H9 (cell line): Measurements from ENCODE around the gene NYAP1. TPM values are rescaled to one million over a fixed set of nuclear protein-coding genes. Genes with fewer than 3 reads are reported as not detected.

ENCODE experiments used
- DNase-seq: peaks from one replicate; pipeline ENCODE4 v3.0.0-alpha.2; 2017
- H2AFZ ChIP-seq: one replicate; pipeline ENCODE4 v1.6.1; 2013; ENCODE audit warnings: mild to moderate bottlenecking, low read length, control low read depth, moderate library complexity
- H2AK5ac ChIP-seq: 2 replicates; pipeline ENCODE4 v1.6.1; 2013; ENCODE audit warnings: low read length, control low read depth, mixed read lengths; ENCODE audit not compliant: insufficient read length
- H2BK120ac ChIP-seq: one replicate; pipeline ENCODE4 v1.6.1; 2013; ENCODE audit warnings: low read depth, mild to moderate bottlenecking, low read length, control low read depth, inconsistent platforms; ENCODE audit not compliant: poor library complexity, severe bottlenecking
- H2BK12ac ChIP-seq: 2 replicates; pipeline ENCODE4 v1.6.1; 2013; ENCODE audit warnings: low read length, control low read depth, mixed read lengths, low read depth; ENCODE audit not compliant: insufficient read length
- H2BK15ac ChIP-seq: 2 replicates; pipeline ENCODE4 v1.6.1; 2013; ENCODE audit warnings: low read depth, low read length, control low read depth
- H2BK20ac ChIP-seq: one replicate; pipeline ENCODE4 v1.6.1; 2013; ENCODE audit warnings: low read depth, mild to moderate bottlenecking, low read length, control low read depth, inconsistent platforms; ENCODE audit not compliant: poor library complexity, severe bottlenecking
- H2BK5ac ChIP-seq: 2 replicates; pipeline ENCODE4 v1.6.1; 2013; ENCODE audit warnings: low read length, control low read depth, mixed read lengths; ENCODE audit not compliant: insufficient read length
- H3K14ac ChIP-seq: 2 replicates; pipeline ENCODE4 v1.6.1; 2013; ENCODE audit warnings: low read length, control low read depth; ENCODE audit not compliant: insufficient read depth
- H3K18ac ChIP-seq: 2 replicates; pipeline ENCODE4 v1.6.1; 2013; ENCODE audit warnings: low read depth, mild to moderate bottlenecking, mixed read lengths, low read length, control low read depth; ENCODE audit not compliant: insufficient read length
- H3K23ac ChIP-seq: 2 replicates; pipeline ENCODE4 v1.6.1; 2013; ENCODE audit warnings: low read length, control low read depth, mixed read lengths, low read depth; ENCODE audit not compliant: insufficient read length
- H3K23me2 ChIP-seq: 2 replicates; pipeline ENCODE4 v1.6.1; 2013; ENCODE audit warnings: low read depth, mild to moderate bottlenecking, mixed read lengths, low read length, control low read depth; ENCODE audit not compliant: insufficient read length, poor library complexity, severe bottlenecking
- H3K27ac ChIP-seq: 2 replicates; pipeline ENCODE4 v1.5.1; 2013; ENCODE audit warnings: low read length, control low read depth, mixed read lengths, low read depth; ENCODE audit not compliant: insufficient read length
- H3K27me3 ChIP-seq: 2 replicates; pipeline ENCODE4 v1.6.1; 2013; ENCODE audit warnings: low read length, control low read depth, inconsistent platforms; ENCODE audit not compliant: insufficient read depth
- H3K4ac ChIP-seq: 2 replicates; pipeline ENCODE4 v1.6.1; 2013; ENCODE audit warnings: low read depth, mild to moderate bottlenecking, control low read depth, inconsistent platforms, low read length, moderate library complexity
- H3K4me1 ChIP-seq: 2 replicates; pipeline ENCODE4 v1.6.1; 2013; ENCODE audit warnings: low read length, control low read depth, inconsistent platforms; ENCODE audit not compliant: insufficient read depth
- H3K4me2 ChIP-seq: 2 replicates; pipeline ENCODE4 v1.6.1; 2013; ENCODE audit warnings: low read length, control low read depth, mixed read lengths; ENCODE audit not compliant: insufficient read length, insufficient read depth
- H3K56ac ChIP-seq: 2 replicates; pipeline ENCODE4 v1.6.1; 2013; ENCODE audit warnings: low read depth, mild to moderate bottlenecking, mixed read lengths, low read length, control low read depth; ENCODE audit not compliant: insufficient read length
- H3K79me1 ChIP-seq: 2 replicates; pipeline ENCODE4 v1.6.1; 2013; ENCODE audit warnings: low read depth, mild to moderate bottlenecking, moderate library complexity, low read length, control low read depth, inconsistent platforms; ENCODE audit not compliant: insufficient read depth, poor library complexity, severe bottlenecking
- H3K79me2 ChIP-seq: 2 replicates; pipeline ENCODE4 v1.6.1; 2013; ENCODE audit warnings: low read length, control low read depth, inconsistent platforms; ENCODE audit not compliant: insufficient read depth
- H3K9ac ChIP-seq: 2 replicates; pipeline ENCODE4 v1.6.1; 2013; ENCODE audit warnings: low read length, control low read depth, mixed read lengths; ENCODE audit not compliant: insufficient read length; ENCODE audit errors: extremely low read depth
- H3K9me3 ChIP-seq: one replicate; pipeline ENCODE4 v1.6.1; 2013; ENCODE audit warnings: low read depth, low read length, inconsistent platforms; ENCODE audit not compliant: control insufficient read depth
- H3T11ph ChIP-seq: one replicate; pipeline ENCODE4 v1.6.1; 2013; ENCODE audit warnings: mild to moderate bottlenecking, low read length, control low read depth, inconsistent platforms
- H4K20me1 ChIP-seq: one replicate; pipeline ENCODE4 v1.6.1; 2013; ENCODE audit not compliant: control insufficient read depth, insufficient read length, insufficient read depth
- H4K5ac ChIP-seq: 2 replicates; pipeline ENCODE4 v1.6.1; 2013; ENCODE audit warnings: low read depth, mild to moderate bottlenecking, mixed read lengths, low read length, control low read depth; ENCODE audit not compliant: insufficient read length
- H4K8ac ChIP-seq: replicated peaks from 2 replicates; pipeline ENCODE4 v1.6.1; 2013; ENCODE audit warnings: low read length, control low read depth, mixed read lengths, low read depth; ENCODE audit not compliant: insufficient read length
- H4K91ac ChIP-seq: 2 replicates; pipeline ENCODE4 v1.6.1; 2013; ENCODE audit warnings: low read depth, mild to moderate bottlenecking, moderate library complexity, mixed read lengths, low read length, control low read depth; ENCODE audit not compliant: insufficient read length
- H3K27ac Mint-ChIP-seq, 3 experiments: 2 replicates in 2 of 3; 3 replicates in 1 of 3; pipeline ENCODE4 v1.8.0; 2020 to 2021; ENCODE audit warnings: mixed read lengths in 3 of 3, mild to moderate bottlenecking in 1 of 3, moderate library complexity in 1 of 3
- H3K27me3 Mint-ChIP-seq: 2 replicates; pipeline ENCODE4 v1.8.0; 2021; ENCODE audit warnings: low read depth, mild to moderate bottlenecking, moderate library complexity, mixed read lengths
- H3K36me3 Mint-ChIP-seq, 3 experiments: 2 replicates in 2 of 3; 3 replicates in 1 of 3; pipeline ENCODE4 v1.8.0; 2020 to 2021; ENCODE audit warnings: low read depth in 3 of 3, mixed read lengths in 3 of 3; ENCODE audit not compliant: insufficient read depth in 1 of 3
- H3K4me1 Mint-ChIP-seq, 2 experiments: 2 replicates each; pipeline ENCODE4 v1.8.0; 2020; ENCODE audit warnings: mixed read lengths in 2 of 2
- H3K4me3 Mint-ChIP-seq, 2 experiments: 2 replicates in 1 of 2; 3 replicates in 1 of 2; pipeline ENCODE4 v1.8.0; 2020 to 2021; ENCODE audit warnings: mild to moderate bottlenecking in 2 of 2, mixed read lengths in 2 of 2, moderate library complexity in 1 of 2
- H3K9me3 Mint-ChIP-seq, 2 experiments: 2 replicates in 1 of 2; 3 replicates in 1 of 2; pipeline ENCODE4 v1.8.0; 2020; ENCODE audit warnings: mild to moderate bottlenecking in 2 of 2, mixed read lengths in 2 of 2, moderate library complexity in 1 of 2
- WGBS: extraction: QIAGEN DNeasy Blood & Tissue Kit; methylation state at CpG from one replicate; pipeline ENCODE4 v1.1.7; 2013; ENCODE audit warnings: missing lambda C conversion rate, low lambda C conversion rate, mixed read lengths; ENCODE audit not compliant: insufficient read length; ENCODE audit errors: extremely low coverage; 5-methylcytosine and 5-hydroxymethylcytosine counted together
- total RNA-seq: library from RNA; stranded (reverse); gene quantifications from 2 replicates; pipeline ENCODE4 v1.2.1, GENCODE V29; 2021
- TF ChIP-seq, protein P1 (sequence below): fragments of 200-600 bp; sonication (generic); conservative IDR thresholded peaks from 3 replicates; pipeline ENCODE4 v1.8.0; 2021; ENCODE audit warnings: antibody characterized with exemption, mild to moderate bottlenecking

Gene NYAP1
- total RNA-seq, 1 experiment from 2014 or later, result 3.2 TPM

- H3K56ac ChIP-seq, result no peak overlapping the region
- no peaks in the 10 kb centered on the region for H3K9me3 ChIP-seq
- H3K4ac ChIP-seq, result no peak overlapping the region
- H3K27me3 ChIP-seq, result no peaks in the 10 kb centered on the region; the same call in 1 of the 2 replicates
- peaks cover 2% of the 10 kb centered on the region; the same call in 1 of the 2 replicates for H3K4me1 ChIP-seq
- TF ChIP-seq, protein P1, sequence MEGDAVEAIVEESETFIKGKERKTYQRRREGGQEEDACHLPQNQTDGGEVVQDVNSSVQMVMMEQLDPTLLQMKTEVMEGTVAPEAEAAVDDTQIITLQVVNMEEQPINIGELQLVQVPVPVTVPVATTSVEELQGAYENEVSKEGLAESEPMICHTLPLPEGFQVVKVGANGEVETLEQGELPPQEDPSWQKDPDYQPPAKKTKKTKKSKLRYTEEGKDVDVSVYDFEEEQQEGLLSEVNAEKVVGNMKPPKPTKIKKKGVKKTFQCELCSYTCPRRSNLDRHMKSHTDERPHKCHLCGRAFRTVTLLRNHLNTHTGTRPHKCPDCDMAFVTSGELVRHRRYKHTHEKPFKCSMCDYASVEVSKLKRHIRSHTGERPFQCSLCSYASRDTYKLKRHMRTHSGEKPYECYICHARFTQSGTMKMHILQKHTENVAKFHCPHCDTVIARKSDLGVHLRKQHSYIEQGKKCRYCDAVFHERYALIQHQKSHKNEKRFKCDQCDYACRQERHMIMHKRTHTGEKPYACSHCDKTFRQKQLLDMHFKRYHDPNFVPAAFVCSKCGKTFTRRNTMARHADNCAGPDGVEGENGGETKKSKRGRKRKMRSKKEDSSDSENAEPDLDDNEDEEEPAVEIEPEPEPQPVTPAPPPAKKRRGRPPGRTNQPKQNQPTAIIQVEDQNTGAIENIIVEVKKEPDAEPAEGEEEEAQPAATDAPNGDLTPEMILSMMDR, result no peak
- H4K91ac ChIP-seq, result no peak overlapping the region
- Mint-ChIP-seq H3K36me3 (peaks cover 0 to 12% (median 2%) of the 10 kb centered on the region in 3 experiments; a peak in 2 of 7 replicates), H3K27me3 (peaks cover 19% of the 10 kb centered on the region), H3K4me3 (peak overlapping the region in 1 of 2 experiments; percentile 49; a peak in 1 of 5 replicates), H3K27ac (peak overlapping the region in 2 of 3 experiments; percentile 25 to 42; a peak in 2 of 7 replicates), H3K9me3 (no peaks in the 10 kb centered on the region), H3K4me1 (peaks cover 21 to 52% of the 10 kb centered on the region in 2 experiments)
- H2BK15ac ChIP-seq, result no peak overlapping the region
- peaks cover 3% of the 10 kb centered on the region for H3K23me2 ChIP-seq
- H4K5ac ChIP-seq, result no peak overlapping the region
- H4K8ac ChIP-seq, result no peak overlapping the region
- H3K79me1 ChIP-seq, result no peaks in the 10 kb centered on the region
- no peaks in the 10 kb centered on the region for H3K79me2 ChIP-seq
- WGBS, result no CpG with 5 or more reads among the region's 9 CpGs
- H2BK120ac ChIP-seq, result no peak overlapping the region
- no peak overlapping the region for H2BK20ac ChIP-seq
- H2AFZ ChIP-seq, result no peak overlapping the region
- H3T11ph ChIP-seq, result no peak overlapping the region
- peak; percentile 89 for DNase-seq
- H2AK5ac ChIP-seq, result no peak overlapping the region
- H2BK5ac ChIP-seq, result no peak overlapping the region
- H2BK12ac ChIP-seq, result no peak overlapping the region
- no peak overlapping the region for H3K4me2 ChIP-seq
- H3K14ac ChIP-seq, result no peak overlapping the region
- H3K27ac ChIP-seq, result no peak overlapping the region
- no peak overlapping the region for H3K18ac ChIP-seq
- no peaks in the 10 kb centered on the region for H4K20me1 ChIP-seq
- H3K23ac ChIP-seq, result no peak overlapping the region
- no peak overlapping the region for H3K9ac ChIP-seq
Measured at GRCh38 chr7:100489824-100490223, 6.1 kb downstream of the NYAP1 start.
